MM.1S (cell line): Measurements from ENCODE around the gene BPIFA3.

ENCODE experiments used
- CTCF ChIP-seq: fragments of 300-600 bp; sonication (generic); IDR thresholded peaks from 2 replicates; pipeline ENCODE4 v1.5.1; 2016; ENCODE audit warnings: antibody characterized with exemption, low read length, mixed read lengths
- EZH2 ChIP-seq: fragments of 300-600 bp; sonication (generic); optimal IDR thresholded peaks from 2 replicates; pipeline ENCODE3; 2017; ENCODE audit warnings: low read depth, mild to moderate bottlenecking, antibody characterized with exemption, low read length, mixed read lengths

- peak; percentile 29 for TF ChIP-seq CTCF
- TF ChIP-seq EZH2 = no peak
Observed at GRCh38 chr20:33211817-33212424, 5.2 kb upstream of the BPIFA3 start.
